Esophagus muscularis mucosa (tissue), 4 donors: Measurements from ENCODE around the gene RHOF. TPM values are rescaled to one million over a fixed set of nuclear protein-coding genes. Genes with fewer than 3 reads are reported as not detected.

Experiments used
- DNase-seq: peaks from one replicate; pipeline ENCODE4 v3.0.0-alpha.2; 2017; ENCODE audit errors: extremely low spot score
- H3K27ac ChIP-seq, 4 donors: fragments of 200-600 bp; sonication (generic); replicated peaks in 1 of 4; 1 replicate in 3 of 4; 2 replicates in 1 of 4; pipeline ENCODE4 v1.5.1; 2016 to 2019; ENCODE audit warnings: mild to moderate bottlenecking in 1 of 4
- H3K27me3 ChIP-seq, 4 donors: fragments of 200-600 bp; sonication (generic); one replicate each; pipeline versions ENCODE4 v1.5.1 to v1.6.0; 2016 to 2019
- H3K36me3 ChIP-seq, 4 donors: fragments of 200-600 bp; sonication (generic); one replicate each; pipeline ENCODE4 v1.5.1; 2016 to 2019
- H3K4me1 ChIP-seq, 4 donors: fragments of 200-600 bp; sonication (generic); one replicate each; pipeline ENCODE4 v1.5.1; 2016 to 2019
- H3K4me3 ChIP-seq, 4 donors: fragments of 200-600 bp; sonication (generic); 1 replicate in 2 of 4; 2 replicates in 2 of 4; pipeline ENCODE4 v1.5.1; 2016 to 2019; ENCODE audit warnings: mild to moderate bottlenecking in 4 of 4, moderate library complexity in 1 of 4
- H3K9me3 ChIP-seq, 4 donors: fragments of 200-600 bp; sonication (generic); 1 replicate in 3 of 4; 2 replicates in 1 of 4; pipeline ENCODE4 v1.5.1; 2016 to 2019
- EP300 ChIP-seq: sonication (generic); formaldehyde crosslinking; IDR thresholded peaks from one replicate; pipeline ENCODE4 v1.6.1; 2017; ENCODE audit warnings: antibody characterized with exemption
- POLR2A ChIP-seq: fragments of 450-650 bp; IDR thresholded peaks from one replicate; pipeline ENCODE4 v1.6.1; 2017; ENCODE audit warnings: antibody characterized with exemption, moderate library complexity, mild to moderate bottlenecking, low read depth
- POLR2AphosphoS5 ChIP-seq, 2 donors: sonication (generic); formaldehyde crosslinking; IDR thresholded peaks; one replicate each; pipeline ENCODE4 v1.6.1; 2017; ENCODE audit warnings: antibody characterized with exemption in 2 of 2
- WGBS: methylation state at CpG from one replicate; pipeline ENCODE4 v1.1.5; 2018; 5-methylcytosine and 5-hydroxymethylcytosine counted together
- intact Hi-C: fragments of 100-400 bp; cut with DNase I; formaldehyde crosslinking; loops from one replicate; pipeline ENCODE4 v1.15.1; 2023
- total RNA-seq, 4 donors: library from RNA; depleted of rRNA; stranded (reverse); fragments of >200 nt; gene quantifications; one replicate each; pipeline versions ENCODE4 v1.1.0 to v1.2.1, GENCODE V29; 2016
- TF ChIP-seq, protein P1 (sequence below), 3 experiments: fragments of 200-600 bp in 2 of 3; fragments of 450-650 bp in 1 of 3; sonication (generic) in 2 of 3; IDR thresholded peaks; one replicate each; pipeline ENCODE4 v1.5.1; 2017 to 2019; ENCODE audit warnings: antibody characterized with exemption in 3 of 3, mild to moderate bottlenecking in 2 of 3, moderate library complexity in 1 of 3

Gene RHOF
- total RNA-seq, 4 donors from 2014 or later: 7.0 to 23.2 (median 15.9) TPM

DNA sequence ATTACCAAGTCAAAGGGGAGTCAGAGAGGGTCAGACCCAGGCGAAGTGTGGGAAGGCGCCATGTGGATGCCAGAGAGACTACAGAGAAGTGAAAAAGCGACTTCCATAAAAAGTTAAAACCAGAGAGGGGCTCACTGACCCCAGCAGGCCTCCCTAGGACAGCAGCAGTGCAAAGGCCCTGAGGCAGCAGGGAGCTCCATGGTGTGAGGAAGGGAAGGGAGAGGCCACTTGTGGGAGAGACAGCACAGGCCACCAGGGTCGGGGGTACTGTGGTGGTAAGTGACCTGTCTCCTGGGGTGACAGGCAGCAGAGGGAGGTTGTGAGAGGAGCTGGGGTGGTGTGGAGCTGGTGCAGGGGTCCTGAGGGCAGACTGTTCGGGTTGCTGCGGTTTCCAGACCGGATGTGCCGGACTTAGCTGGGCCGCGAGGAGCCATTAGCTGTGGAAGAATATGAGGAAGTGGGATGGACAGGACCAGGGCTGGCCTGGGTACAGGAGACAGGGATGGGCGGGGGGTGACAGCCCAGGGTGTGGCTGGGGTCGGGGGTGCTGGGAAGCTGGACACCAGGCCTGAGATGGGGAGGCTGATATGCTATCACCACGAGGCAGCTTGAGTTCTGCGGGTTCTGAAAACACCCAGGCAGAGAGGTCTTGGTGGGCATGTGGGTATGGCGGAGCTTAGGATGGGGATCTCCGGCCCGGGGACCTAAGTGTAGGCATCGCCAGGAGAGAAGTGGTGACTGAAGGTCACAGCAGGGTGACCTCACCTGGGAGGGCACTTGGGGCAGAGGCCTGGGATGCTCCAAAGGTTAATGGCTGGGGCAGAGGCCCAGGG lies 33.0 kb upstream of the RHOF start:
- H3K27ac ChIP-seq: no peak overlapping the region
- H3K27me3 ChIP-seq: no peaks in the 10 kb centered on the region
- peaks cover 0 to 28% (median 15%) of the 10 kb centered on the region in 4 donors for H3K4me1 ChIP-seq
- WGBS: 87% methylated on average over 18 of the region's 18 CpGs
- intact Hi-C loops: no loop called here
- TF ChIP-seq POLR2AphosphoS5 (IDR thresholded peaks at IDR 0.05) (no peak), POLR2A (no peak), EP300 (no peak)
- TF ChIP-seq, protein P1, sequence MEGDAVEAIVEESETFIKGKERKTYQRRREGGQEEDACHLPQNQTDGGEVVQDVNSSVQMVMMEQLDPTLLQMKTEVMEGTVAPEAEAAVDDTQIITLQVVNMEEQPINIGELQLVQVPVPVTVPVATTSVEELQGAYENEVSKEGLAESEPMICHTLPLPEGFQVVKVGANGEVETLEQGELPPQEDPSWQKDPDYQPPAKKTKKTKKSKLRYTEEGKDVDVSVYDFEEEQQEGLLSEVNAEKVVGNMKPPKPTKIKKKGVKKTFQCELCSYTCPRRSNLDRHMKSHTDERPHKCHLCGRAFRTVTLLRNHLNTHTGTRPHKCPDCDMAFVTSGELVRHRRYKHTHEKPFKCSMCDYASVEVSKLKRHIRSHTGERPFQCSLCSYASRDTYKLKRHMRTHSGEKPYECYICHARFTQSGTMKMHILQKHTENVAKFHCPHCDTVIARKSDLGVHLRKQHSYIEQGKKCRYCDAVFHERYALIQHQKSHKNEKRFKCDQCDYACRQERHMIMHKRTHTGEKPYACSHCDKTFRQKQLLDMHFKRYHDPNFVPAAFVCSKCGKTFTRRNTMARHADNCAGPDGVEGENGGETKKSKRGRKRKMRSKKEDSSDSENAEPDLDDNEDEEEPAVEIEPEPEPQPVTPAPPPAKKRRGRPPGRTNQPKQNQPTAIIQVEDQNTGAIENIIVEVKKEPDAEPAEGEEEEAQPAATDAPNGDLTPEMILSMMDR (IDR thresholded peaks at IDR 0.05): no peak
- no peak overlapping the region for H3K4me3 ChIP-seq
- H3K36me3 ChIP-seq: peaks cover 53 to 100% (median 89%) of the 10 kb centered on the region in 4 donors
- H3K9me3 ChIP-seq: no peaks in the 10 kb centered on the region
- no peak for DNase-seq

- Histone ChIP-seq H3K4me3 (no peak overlapping the region), H3K9me3 (no peaks in the 10 kb centered on the region), H3K27me3 (no peaks in the 10 kb centered on the region), H3K36me3 (peaks cover 52 to 100% (median 90%) of the 10 kb centered on the region in 4 donors), H3K27ac (no peak overlapping the region), H3K4me1 (peaks cover 0 to 26% (median 15%) of the 10 kb centered on the region in 4 donors)
- WGBS: 94% methylated on average over 18 of the region's 18 CpGs
- TF ChIP-seq POLR2AphosphoS5 (IDR thresholded peaks at IDR 0.05) (no peak), EP300 (no peak), POLR2A (no peak)
- TF ChIP-seq, protein P1 (IDR thresholded peaks at IDR 0.05): no peak
- no peak for DNase-seq
- intact Hi-C loops: no loop called here
Observed at GRCh38 chr12:121825041-121825523, 31.6 kb upstream of the RHOF start.

GRCh38 chr12:121823727-121824115 lies 30.2 kb upstream of the RHOF start:
- intact Hi-C loops: no loop called here
- Histone ChIP-seq H3K36me3 (peaks cover 64 to 100% (median 90%) of the 10 kb centered on the region in 4 donors), H3K27ac (no peak overlapping the region), H3K4me1 (peaks cover 0 to 12% (median 8%) of the 10 kb centered on the region in 4 donors), H3K4me3 (no peak overlapping the region), H3K27me3 (no peaks in the 10 kb centered on the region), H3K9me3 (no peaks in the 10 kb centered on the region)
- 68% methylated on average over 9 of the region's 12 CpGs for WGBS
- TF ChIP-seq, protein P1 (IDR thresholded peaks at IDR 0.05): no peak
- TF ChIP-seq EP300: no peak
- no peak for DNase-seq

DNA sequence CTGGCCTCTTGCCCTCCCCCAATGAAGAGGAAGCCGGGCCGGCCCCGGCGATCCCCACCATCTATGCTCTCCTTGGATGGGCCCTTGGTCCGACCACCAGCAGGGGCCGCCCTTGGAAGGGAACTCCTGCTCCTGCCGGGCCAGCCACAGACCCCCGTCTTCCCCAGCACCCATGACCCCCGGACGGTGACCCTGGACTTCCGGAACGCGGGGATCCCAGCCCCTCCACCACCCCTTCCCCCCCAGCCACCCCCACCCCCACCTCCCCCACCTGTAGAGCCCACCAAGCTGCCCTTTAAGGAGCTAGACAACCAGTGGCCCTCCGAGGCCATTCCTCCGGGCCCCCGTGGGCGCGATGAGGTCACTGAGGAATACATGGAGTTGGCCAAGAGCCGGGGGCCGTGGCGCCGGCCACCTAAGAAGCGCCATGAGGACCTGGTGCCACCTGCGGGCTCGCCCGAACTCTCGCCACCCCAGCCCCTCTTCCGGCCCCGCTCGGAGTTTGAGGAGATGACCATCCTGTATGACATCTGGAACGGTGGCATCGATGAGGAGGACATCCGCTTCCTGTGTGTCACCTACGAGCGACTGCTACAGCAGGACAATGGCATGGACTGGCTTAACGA lies 29.7 kb upstream of the RHOF start:
- Histone ChIP-seq H3K9me3 (no peaks in the 10 kb centered on the region), H3K4me3 (no peak overlapping the region), H3K27me3 (no peaks in the 10 kb centered on the region), H3K4me1 (peaks cover 0 to 10% (median 7%) of the 10 kb centered on the region in 4 donors), H3K27ac (no peak overlapping the region), H3K36me3 (peaks cover 62 to 100% (median 90%) of the 10 kb centered on the region in 4 donors)
- intact Hi-C loops: no loop called here
- WGBS: 90% methylated on average over 2 of the region's 36 CpGs
- no peak for DNase-seq
- TF ChIP-seq POLR2AphosphoS5 (IDR thresholded peaks at IDR 0.05) (no peak), POLR2A (no peak), EP300 (no peak)
- TF ChIP-seq, protein P1 (IDR thresholded peaks at IDR 0.05): no peak
